Measurements from ENCODE around the gene COL9A1.

Gene COL9A1

GRCh38 chr6:70208235-70208790 lies 94.6 kb downstream of the COL9A1 start:
- TF ChIP-seq TOX (CRISPR knock-in tag; IDR thresholded peaks at IDR 0.05; ENCODE audit: borderline replicate concordance), result no peak
- no peak for TF ChIP-seq TSHZ2 (CRISPR knock-in tag; IDR thresholded peaks at IDR 0.05)
- TF ChIP-seq POU6F1 (CRISPR knock-in tag; IDR thresholded peaks at IDR 0.05; ENCODE audit: borderline replicate concordance, low read depth), result no peak
- TF ChIP-seq GLIS3 (CRISPR knock-in tag; IDR thresholded peaks at IDR 0.05), result no peak
- TF ChIP-seq ISL1 (CRISPR knock-in tag; IDR thresholded peaks at IDR 0.05), result no peak
- no peak for TF ChIP-seq ZNF565 (CRISPR knock-in tag; conservative IDR thresholded peaks at IDR 0.05; ENCODE audit: low read depth)
- TF ChIP-seq ARNTL (CRISPR knock-in tag; IDR thresholded peaks at IDR 0.05; ENCODE audit: borderline replicate concordance, low read depth), result no peak
- no peak for ATAC-seq

- TF ChIP-seq CSRNP3 (CRISPR knock-in tag; IDR thresholded peaks at IDR 0.05) (no peak), ZNF8 (CRISPR knock-in tag; IDR thresholded peaks at IDR 0.05) (no peak), PPARA (CRISPR knock-in tag; IDR thresholded peaks at IDR 0.05; ENCODE audit: borderline replicate concordance) (no peak), OSR1 (CRISPR knock-in tag; IDR thresholded peaks at IDR 0.05) (no peak), ZFP30 (CRISPR knock-in tag; IDR thresholded peaks at IDR 0.05) (no peak), TSHZ2 (CRISPR knock-in tag; IDR thresholded peaks at IDR 0.05) (no peak), BACH2 (CRISPR knock-in tag; IDR thresholded peaks at IDR 0.05; ENCODE audit: borderline replicate concordance) (no peak), ZC3H10 (CRISPR knock-in tag; IDR thresholded peaks at IDR 0.05) (no peak), CREB5 (CRISPR knock-in tag; IDR thresholded peaks at IDR 0.05; ENCODE audit: low read depth) (no peak), ZNF70 (CRISPR knock-in tag; IDR thresholded peaks at IDR 0.05) (no peak), ZFP3 (CRISPR knock-in tag; IDR thresholded peaks at IDR 0.05) (no peak), ARNTL (CRISPR knock-in tag; IDR thresholded peaks at IDR 0.05; ENCODE audit: borderline replicate concordance, low read depth) (no peak), ISL1 (CRISPR knock-in tag; IDR thresholded peaks at IDR 0.05) (no peak), PATZ1 (CRISPR knock-in tag; IDR thresholded peaks at IDR 0.05; ENCODE audit: borderline replicate concordance) (no peak), SNAI2 (CRISPR knock-in tag; IDR thresholded peaks at IDR 0.05) (no peak), ZNF565 (CRISPR knock-in tag; conservative IDR thresholded peaks at IDR 0.05; ENCODE audit: low read depth) (no peak), ESRRG (CRISPR knock-in tag; IDR thresholded peaks at IDR 0.05) (no peak)
These were observed 104.1 kb downstream of the COL9A1 start for GRCh38 chr6:70198785-70199184.

More at GRCh38 chr6:70198785-70199184, 104.1 kb downstream of the COL9A1 start:
- ATAC-seq, result no peak
